ENCODE data around the gene ADAM12.
"Not testable (repeated sequence)": the region's sequence is repeated elsewhere in the genome, so short reads cannot be mapped to it uniquely, and the experiment has no call there.

ADAM12 gene

DNA sequence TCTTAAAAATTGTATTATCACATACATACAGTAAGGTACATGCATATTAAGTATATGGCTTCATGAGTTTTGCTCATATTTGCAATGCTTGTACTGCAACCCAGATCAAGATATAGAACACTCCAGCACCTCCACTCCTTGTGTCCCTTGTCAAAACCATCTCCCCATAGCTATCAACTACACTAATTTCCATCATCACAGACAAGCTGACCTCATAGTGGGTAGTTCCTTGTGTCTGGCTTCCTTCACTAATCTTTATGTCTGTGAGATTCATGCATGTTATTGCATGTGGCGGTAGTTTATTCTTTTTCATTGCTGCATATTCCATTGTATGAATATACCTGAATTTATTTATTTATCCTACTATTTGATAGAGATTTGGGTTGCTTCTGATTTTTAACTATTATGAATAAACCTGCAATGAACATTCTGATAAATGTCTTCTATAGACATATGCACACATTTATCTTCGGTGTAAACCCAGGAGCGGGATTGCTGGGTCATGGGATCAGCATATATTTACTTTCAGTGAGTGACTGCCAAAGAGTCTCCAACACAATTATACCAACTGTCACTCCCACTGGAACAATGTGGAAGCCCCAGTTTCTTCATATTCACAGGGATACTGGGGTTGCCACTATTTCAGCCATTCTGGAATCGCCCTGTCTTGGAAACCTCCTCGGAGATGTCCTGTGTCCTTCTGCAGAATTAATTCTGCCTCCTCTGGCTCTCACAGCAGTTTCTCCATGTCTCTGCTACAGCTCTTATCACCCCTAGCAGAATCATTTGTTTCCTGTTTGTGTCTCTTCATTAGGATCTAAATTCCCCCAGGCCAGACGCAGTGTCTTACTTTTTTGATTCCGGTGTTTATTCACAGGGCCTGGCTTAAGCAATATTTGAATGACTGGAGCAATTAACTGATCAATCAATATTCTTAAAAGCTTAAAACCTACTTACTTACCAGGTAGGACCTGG is 14.7 kb upstream of the ADAM12 start:
- no peak for DNase-seq

DNA sequence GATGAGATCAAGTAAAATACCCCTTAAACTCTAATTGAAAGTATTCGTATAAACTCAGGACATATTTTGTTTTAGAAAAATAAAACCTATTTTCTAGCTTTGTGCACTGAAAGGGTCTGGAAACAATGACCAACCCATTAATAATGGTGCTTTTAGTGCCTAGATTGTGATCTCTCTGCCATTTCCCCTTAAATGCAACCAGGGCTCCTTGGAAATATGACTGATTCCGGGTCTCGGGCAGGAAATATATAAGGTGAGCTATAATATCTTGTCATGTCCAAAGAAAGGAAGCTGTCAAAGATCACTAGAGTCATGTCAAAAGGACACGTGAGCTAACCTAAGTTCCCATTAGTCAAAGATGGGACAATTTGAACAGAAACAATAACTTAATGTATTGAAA is 12.4 kb upstream of the ADAM12 start:
- DNase-seq: no peak

DNA sequence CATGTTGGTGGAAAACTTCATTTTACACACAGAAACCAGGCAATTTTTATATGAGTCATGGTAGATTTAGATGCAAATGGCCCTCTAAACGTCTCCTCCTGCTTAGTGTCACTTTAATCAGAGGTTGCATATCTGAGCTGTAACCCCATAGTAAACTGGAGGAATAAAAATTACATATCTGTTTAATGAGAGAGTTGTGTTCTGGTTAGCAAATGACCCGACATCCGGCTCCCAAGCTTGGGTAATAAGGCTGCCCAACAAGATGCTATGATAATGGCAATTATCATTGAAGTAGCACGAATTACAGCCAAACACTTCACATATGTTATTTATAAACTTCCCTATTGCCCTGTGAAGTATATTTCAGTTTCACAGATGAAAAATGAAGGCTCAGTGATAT is 10.6 kb upstream of the ADAM12 start:
- no peak for DNase-seq

DNA sequence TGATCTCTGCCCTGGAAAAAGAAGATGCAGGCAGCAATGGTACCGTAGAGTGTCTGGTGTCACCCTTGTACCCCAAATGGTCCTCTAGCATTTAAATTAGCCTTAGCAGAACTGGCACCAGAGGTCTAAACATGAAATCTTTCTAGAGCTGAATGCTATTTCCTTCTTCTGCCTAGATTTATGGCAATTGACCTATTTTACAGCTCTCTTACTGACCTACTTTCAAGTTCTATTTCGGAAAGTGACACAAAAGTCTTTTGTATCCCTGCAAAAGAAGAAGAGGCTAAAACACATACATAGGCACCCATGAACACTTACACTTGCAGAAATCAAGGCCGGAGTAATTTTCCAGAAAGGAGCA is 10.1 kb upstream of the ADAM12 start:
- no peak for DNase-seq

DNA sequence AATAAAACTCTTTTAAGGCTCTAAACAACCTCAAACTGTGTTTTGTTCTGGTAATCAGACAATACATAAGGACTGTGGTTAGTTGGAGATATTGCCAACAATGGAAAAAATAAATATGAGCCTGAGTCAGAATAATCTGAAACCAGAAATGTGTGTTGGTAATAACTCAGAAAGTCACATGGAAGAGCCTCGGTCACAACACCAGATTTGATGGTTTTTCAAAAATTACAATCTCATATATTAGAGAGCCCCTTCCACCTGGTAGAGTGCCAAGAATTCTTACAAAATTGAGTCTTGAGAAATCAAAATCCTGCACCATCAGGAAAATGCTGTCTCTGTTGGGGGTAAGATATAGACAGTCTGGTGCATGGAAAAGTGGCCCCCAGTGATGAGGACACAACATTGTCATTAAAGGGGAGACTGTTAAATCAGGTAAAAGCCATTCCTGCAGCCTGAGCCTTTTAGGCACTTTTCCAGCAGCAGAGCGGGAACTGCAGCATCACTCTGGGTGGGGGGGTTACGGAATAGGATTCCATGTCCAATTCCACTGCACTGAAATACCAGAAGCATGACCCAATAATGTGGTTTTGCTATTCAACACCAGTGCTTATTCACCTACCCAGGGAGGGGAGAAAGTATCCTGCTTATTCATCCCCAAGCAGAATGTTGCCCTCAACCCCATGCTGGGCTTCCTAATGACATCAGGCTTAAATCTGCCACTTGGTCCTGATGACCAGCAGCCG is 9.5 kb upstream of the ADAM12 start:
- no peak for DNase-seq

DNA sequence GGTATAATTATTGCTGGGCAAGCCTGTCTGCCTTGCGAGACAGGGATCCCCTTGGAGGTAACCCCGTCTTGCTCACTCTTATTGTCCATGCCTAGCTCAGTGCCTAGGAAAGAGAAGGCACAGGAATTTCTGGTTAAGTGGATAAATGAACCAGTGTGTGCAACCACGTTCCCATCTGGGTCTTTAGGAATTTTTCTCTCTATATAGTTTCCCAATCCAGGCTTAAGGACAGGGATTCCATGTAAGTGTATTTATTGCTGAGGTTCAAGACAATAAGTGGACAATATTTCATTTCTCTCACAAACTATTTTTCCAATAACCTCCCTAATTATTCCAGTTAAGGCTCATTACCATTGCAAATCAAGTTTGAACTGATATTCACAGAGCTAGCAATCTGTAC is 8.9 kb upstream of the ADAM12 start:
- DNase-seq: no peak

DNA sequence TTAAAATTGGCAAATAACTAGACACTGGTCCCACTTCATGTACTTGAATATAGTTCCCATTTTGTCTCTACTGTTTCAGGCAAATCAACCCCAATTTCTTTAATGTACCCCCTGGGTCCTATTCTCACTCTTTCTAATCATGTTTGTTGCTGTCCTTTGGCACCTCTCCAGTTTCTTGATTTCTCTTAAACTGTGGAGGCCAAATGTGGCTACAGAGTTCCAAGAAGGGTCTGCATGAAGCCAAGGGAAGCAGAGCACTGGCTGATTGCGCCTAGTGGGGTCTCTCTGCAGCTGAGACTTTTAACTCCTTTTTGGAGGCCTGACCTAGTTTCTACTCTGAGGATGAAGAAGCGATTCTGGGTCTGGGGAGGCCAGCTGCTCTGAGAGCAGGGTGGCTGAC is 6.7 kb upstream of the ADAM12 start:
- no peak for DNase-seq

DNA sequence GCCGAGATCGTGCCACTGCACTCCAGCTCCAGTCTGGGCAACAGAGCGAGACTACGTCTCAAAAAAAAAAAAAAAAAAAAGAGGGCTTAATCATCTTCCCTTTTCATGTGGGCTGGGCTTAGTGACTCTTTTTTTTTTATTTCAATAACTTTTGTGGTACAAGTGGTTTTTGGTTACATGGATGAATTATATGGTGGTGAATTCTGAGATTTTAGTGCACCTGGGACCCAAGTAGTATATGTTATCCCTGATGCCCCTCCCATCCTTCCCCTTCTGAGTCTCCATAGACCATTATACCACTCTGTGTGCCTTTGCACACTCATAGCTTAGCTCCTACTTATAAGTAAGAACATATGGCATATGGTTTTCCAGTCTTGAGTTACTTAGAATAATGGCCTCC is 4.8 kb upstream of the ADAM12 start:
- no peak for DNase-seq

DNA sequence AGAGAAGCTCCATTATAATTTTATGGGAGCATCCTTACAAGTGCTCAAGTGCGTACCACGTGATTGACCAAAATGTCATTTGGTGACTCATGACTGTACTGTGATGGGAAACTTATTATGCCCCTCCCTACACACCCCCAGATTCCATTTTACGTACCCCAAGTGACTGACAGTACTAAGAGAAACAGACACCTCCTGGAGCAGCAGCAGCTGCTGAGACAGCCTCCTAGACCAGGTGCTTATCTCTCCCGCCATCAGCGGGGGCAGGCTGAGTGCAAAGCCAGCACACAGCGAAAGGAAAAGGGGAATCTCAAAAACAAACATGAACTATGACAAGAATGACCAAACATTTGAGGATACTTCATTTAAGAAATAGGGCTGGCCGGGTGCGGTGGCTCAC is 4.2 kb upstream of the ADAM12 start:
- no peak for DNase-seq

DNA sequence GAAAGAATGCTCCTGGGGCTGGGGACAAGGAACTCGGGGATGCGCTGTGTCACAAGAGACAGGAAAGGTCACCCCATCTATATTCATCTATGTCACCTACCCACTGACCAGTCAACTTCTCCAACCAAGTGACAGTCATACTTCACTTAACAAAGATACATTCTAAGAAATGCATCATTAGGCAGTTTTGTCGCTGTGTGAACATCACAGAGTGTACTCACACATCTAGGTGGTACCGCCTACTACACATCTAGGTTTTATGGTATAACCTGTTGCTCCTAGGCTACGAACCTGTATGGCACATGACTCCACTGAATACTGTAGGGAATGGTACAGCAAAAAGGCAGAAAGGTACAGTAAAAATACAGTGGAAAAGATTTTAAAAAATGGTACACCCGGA is 3.8 kb upstream of the ADAM12 start:
- no peak for DNase-seq

DNA sequence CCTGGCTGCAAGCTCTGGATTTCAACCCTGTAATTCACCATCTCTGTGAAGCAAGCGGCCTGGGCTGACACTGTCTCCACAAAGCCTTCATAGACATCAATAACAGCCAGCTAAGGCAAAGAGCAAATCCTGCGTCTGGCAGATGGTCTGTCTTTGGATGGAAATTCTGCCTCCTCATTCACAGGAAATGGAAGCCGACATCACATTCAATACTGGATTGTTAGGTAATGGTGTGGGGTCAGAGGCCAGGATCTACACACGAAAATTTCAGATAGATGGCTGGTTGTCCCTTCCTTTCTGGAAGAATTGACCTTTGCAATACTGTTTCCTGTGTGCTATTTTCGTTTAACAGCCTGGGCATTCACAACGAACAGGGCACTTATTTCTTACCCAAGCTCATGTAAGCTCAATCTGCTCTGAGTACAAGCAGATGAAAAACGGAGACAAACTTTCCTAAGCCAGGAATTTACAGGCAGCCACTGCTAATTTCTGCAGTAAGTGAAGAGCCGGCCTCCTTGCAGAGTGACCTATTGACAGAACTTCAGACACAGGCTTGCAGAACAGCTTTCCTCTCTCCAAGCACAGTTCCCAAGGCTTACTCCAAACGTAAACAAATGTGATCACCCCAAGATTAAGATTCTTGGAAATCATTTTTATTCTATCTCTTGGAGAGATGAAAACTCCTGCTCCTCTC is 3.1 kb upstream of the ADAM12 start:
- no peak for DNase-seq

DNA sequence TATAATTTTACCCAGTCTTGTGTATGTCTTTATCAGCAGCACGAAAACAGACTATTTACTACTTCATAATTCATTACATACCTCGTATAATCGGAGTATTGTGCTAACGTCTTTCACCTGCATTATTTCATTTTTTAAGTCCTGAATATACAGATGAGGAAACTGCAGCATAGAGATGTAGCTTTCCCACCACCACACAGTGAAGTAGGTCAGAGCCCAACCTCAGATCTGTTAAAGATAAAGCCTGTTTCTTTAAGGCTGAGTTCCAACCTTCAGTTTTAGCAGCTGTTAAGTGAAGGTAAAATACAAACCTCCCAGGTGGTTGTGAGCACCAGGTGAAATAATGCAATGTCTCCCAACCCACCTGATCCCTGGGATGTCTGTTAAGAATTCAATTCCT is 2.0 kb upstream of the ADAM12 start:
- DNase-seq: no peak

DNA sequence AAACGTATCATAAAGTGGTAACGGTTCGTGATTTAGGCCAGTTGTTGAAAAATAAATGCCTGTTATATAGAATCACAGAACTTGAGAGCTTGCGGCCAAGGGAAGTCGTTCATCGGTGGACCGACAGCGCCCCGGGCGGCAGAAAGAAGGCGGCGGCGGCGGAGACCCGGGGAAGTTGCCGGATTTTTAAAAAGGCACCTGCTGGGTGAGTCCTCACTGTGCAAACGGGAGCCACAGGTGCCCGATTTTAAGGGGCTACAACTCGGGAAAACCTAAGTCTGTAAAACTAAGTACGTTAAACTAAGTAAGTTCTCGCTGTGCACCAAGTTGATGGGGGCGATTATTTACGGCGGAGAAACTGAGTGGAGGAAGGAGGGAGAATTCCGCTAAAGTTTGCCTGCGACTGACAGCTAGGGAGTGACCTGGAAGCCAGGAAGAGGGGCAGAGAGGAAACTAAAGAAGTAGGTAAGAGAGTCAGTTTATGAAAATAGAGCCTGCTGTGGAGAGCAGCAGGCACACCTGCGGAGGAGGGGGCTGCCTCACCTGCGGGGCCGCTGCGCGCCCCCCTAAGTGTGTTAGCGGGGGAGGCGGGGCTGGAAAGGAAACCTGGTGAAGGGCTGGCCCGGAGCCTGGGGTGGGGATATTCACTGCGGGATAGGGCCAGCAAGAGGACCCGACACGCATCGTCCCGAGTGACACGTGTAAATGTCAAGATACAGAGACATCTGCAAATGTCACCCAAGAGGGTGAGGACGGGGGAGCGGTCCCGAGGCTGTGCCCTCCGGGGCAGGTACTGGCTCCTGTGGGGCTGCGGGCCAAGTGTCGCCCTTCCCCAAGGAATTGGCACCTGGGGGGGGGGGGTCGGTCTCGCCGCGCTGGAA is 996 bp downstream of the ADAM12 start:
- DNase-seq: peak; percentile 27

DNA sequence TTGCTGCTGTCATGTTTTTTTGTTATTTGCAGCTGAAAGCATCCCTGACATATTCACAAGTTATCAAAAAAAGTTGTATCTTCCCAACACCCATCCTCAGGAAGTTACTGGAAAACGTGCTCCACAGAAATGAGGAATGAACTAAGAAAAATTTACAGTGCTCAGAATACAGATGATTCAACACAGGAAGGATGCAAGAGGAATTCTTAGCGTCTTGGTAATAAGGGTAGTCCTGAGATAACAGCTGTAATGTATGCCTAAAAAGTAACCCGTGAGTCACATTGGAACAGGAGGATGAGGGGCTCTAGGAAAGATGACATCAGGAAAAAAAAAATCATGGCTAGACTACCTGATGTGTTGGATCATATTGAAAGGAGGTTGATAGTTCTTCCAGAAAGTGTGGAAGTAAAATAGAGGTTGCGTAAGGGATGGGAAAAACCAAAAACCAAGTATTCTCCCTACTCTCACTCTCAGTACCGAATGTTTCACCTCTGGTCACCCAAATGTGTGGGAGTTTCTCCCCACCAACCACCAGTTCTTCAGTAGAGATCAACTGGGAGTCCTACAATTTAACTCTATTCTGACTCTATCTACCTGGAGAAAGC is 3.9 kb downstream of the ADAM12 start:
- no peak for DNase-seq

DNA sequence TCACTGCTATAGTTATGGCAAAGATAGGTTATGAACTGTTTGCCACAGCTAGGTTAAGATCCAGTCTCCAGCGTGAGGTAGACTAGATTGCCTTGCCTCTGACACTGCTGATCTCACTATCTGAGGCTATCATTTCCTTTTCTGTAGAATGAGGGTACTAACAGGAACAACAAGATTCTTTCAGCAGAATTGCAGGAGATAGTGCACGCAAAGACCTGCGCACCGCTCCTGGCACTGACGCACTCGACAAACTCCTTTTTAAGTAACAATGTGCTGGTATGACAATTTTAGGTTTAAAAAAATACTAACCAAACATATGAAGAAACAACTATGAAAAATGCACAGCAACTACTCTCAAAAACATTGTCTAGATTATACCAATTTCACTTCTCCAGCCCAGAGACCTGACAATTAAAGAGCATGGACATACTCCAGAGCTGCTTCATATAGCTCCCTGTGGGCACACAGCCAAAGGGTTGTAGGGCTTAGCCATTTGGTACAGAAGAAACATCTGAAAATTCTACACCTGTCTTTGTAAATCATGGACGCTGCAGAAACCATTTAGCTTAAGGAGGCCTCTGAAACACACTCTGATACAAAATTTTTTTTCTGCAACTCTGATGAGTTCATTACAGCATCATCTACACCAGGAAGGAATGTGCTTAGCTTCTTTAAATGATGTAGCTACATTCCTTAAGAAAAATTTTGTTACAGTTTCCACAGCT is 7.8 kb downstream of the ADAM12 start:
- no peak for DNase-seq

DNA sequence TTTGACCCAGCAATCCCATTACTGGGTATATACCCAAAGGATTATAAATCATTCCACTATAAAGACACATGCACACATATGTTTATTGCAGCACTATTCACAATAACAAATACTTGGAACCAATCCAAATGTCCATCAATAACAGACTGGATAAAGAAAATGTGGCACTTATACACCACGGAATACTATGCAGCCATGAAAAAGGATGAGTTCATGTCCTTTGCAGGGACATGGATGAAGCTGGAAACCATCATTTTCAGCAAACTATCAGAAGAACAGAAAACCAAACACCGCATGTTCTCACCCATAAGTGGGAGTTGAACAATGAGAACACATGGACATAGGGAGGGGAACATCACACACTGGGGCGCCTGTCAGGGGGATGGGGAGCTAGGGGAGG is 9.1 kb downstream of the ADAM12 start:
- not testable (repeated sequence) for DNase-seq

DNA sequence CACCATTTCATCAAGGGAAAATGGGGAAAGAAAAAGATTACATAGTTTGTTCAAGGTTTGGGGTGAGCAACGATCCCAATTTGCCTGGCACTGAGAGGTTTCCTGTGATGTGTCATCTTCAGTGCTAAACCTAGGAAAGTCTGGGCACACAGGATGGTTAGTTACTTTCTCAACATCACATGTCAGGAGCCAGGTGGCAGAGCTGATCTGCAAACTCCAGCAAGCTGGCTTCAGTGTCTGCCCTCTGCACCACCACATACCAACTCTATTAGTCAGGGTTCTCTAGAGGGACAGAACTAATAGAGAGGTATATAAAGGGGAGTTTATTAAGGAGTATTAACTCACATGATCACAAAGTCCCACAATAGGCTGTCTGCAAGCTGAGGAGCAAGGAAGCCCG is 11.3 kb downstream of the ADAM12 start:
- no peak for DNase-seq

DNA sequence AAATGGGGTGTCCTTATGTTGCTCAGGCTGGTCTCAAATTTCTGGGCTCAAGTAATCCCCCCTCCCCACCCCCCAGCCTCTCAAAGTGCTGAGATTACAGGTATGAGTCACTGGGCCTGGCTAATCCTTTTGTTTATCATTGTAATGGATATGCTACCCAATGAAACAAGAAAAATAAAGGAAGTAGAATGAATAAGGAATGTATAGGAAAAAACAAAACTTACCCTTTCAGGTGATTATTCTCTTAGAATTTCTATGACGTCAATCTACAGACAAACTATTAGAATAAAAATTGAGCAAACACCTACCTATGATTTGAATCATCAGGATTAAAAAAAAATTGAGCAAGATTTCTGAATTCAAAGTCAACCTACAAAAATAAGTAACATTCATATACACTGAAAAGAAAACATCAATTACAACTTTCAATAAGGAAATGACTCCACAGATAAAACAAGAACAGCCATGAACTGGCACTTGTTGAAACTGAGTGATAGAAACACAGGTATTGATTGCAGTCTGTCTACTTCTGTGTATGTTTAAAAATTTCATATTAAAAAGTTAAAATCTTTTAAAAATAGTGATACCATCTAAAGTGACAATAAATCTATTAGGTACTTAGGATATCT is 12.2 kb downstream of the ADAM12 start:
- DNase-seq: no peak

DNA sequence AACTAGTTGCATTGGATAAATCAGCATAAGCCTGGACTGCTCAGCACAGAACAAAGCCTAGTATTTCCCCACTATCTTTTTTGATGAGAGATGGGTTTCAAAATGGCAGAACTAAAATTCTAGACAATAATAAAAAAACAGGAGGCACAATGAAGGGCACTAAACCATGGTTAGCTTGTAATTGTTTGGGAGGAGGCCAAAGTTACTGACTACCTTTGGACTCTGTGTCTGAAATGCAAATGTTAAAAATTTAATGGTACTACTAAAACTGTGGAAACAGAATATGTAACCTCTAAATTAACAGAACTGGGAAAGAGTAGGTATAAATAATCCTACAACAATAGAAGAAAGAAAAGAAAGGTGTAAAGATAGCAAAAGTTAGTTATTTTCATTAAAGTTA is 13.0 kb downstream of the ADAM12 start:
- DNase-seq: no peak

DNA sequence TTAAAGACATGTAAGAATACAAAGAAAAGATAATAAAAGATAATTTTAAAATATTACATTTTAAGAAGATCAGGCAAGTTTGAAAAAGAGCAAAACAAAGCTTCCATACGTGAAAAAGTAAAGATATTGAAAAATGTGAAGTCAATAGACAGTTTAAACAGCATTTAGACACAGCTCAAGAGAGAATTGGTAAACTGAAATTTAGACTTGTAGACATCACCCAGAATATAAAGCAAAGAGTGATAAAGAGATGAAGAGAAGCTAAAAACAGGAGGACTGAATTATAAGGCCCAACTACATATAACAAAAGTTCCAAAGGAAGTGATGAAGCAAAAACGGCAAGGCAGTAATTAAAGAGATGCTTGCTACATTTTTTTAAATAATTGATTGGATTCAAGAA is 13.8 kb downstream of the ADAM12 start:
- no peak for DNase-seq

DNA sequence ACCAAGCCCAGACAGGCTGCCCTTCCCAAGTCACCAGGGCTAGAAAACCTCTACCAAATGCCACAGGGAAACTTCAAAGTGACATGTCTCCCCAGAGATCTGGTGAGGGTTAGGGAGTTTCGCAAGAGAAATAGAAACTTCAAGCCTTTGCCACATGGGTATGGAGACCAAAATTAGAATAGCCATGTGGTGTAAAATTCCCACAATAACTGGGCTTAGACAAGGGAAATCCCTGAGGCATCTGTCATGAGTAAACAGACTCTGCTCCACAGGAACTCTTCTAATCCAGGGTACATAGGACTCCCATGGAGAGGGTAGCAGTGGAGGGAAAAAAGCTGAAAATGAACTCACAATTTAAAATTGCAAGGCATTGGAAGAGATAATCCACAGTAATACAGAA is 14.3 kb downstream of the ADAM12 start:
- DNase-seq: no peak
